Thoracic aorta (tissue), 2 donors: ENCODE measurements around the gene ZNF750. TPM values are rescaled to one million over a fixed set of nuclear protein-coding genes. Genes with fewer than 3 reads are reported as not detected.

Source experiments
- ATAC-seq: fragments of 150-250 bp; one replicate; pipeline ENCODE4 v1.8.0; 2017; ENCODE audit warnings: low read depth; ENCODE audit not compliant: insufficient number of reproducible peaks, low FRiP score
- DNase-seq: peaks from one replicate; pipeline ENCODE4 v3.0.0-alpha.2; 2020; ENCODE audit warnings: low spot score
- H3K27ac ChIP-seq, 2 donors: fragments of 200-600 bp; sonication (generic); 1 replicate in 1 of 2; 2 replicates in 1 of 2; pipeline ENCODE4 v1.5.1; 2016; ENCODE audit warnings: mild to moderate bottlenecking in 2 of 2, moderate library complexity in 2 of 2
- H3K27me3 ChIP-seq: fragments of 200-600 bp; sonication (generic); replicated peaks from 2 replicates; pipeline ENCODE4 v1.6.0; 2016; ENCODE audit warnings: mild to moderate bottlenecking; ENCODE audit not compliant: insufficient read depth
- H3K36me3 ChIP-seq: fragments of 200-600 bp; sonication (generic); one replicate; pipeline ENCODE4 v1.5.1; 2016
- H3K4me1 ChIP-seq, 2 donors: fragments of 200-600 bp; sonication (generic); 1 replicate in 1 of 2; 2 replicates in 1 of 2; pipeline versions ENCODE4 v1.5.1 to v1.6.0; 2016; ENCODE audit warnings: low read depth in 2 of 2, mild to moderate bottlenecking in 1 of 2; ENCODE audit not compliant: control insufficient read depth in 1 of 2
- H3K4me3 ChIP-seq: fragments of 200-600 bp; sonication (generic); 2 replicates; pipeline ENCODE4 v1.5.1; 2016; ENCODE audit warnings: mild to moderate bottlenecking
- H3K9me3 ChIP-seq: fragments of 200-600 bp; sonication (generic); 2 replicates; pipeline ENCODE4 v1.5.1; 2016
- total RNA-seq, 2 donors: library from RNA; depleted of rRNA; stranded (reverse); fragments of >200 nt; gene quantifications; one replicate each; pipeline versions ENCODE4 v1.1.0 to v1.2.3, GENCODE V29; 2016
- TF ChIP-seq, protein P1 (sequence below): fragments of 200-600 bp; sonication (generic); IDR thresholded peaks from one replicate; pipeline ENCODE4 v1.5.1; 2019; ENCODE audit warnings: antibody characterized with exemption

Gene ZNF750
- total RNA-seq, 2 donors from 2014 or later, result not detected

- H3K36me3 ChIP-seq, result peaks cover 15% of the 10 kb centered on the region
These were observed 27.2 kb downstream of the ZNF750 start for GRCh38 chr17:82812601-82813000.

GRCh38 chr17:82812058-82812457 is 27.8 kb downstream of the ZNF750 start:
- DNase-seq, result no peak
- Histone ChIP-seq H3K36me3 (peaks cover 15% of the 10 kb centered on the region), H3K27ac (no peak overlapping the region), H3K4me3 (no peak overlapping the region), H3K27me3 (no peaks in the 10 kb centered on the region), H3K9me3 (no peaks in the 10 kb centered on the region), H3K4me1 (peaks cover 6 to 9% of the 10 kb centered on the region in 2 donors)
- TF ChIP-seq, protein P1, sequence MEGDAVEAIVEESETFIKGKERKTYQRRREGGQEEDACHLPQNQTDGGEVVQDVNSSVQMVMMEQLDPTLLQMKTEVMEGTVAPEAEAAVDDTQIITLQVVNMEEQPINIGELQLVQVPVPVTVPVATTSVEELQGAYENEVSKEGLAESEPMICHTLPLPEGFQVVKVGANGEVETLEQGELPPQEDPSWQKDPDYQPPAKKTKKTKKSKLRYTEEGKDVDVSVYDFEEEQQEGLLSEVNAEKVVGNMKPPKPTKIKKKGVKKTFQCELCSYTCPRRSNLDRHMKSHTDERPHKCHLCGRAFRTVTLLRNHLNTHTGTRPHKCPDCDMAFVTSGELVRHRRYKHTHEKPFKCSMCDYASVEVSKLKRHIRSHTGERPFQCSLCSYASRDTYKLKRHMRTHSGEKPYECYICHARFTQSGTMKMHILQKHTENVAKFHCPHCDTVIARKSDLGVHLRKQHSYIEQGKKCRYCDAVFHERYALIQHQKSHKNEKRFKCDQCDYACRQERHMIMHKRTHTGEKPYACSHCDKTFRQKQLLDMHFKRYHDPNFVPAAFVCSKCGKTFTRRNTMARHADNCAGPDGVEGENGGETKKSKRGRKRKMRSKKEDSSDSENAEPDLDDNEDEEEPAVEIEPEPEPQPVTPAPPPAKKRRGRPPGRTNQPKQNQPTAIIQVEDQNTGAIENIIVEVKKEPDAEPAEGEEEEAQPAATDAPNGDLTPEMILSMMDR, result no peak
- no peak for ATAC-seq

More at GRCh38 chr17:82812601-82813000, 27.2 kb downstream of the ZNF750 start:
- Histone ChIP-seq H3K27me3 (no peaks in the 10 kb centered on the region), H3K9me3 (no peaks in the 10 kb centered on the region), H3K27ac (no peak overlapping the region), H3K4me1 (peaks cover 6 to 9% of the 10 kb centered on the region in 2 donors), H3K4me3 (no peak overlapping the region)
- TF ChIP-seq, protein P1, result no peak
- ATAC-seq (no peak), DNase-seq (no peak)

DNA sequence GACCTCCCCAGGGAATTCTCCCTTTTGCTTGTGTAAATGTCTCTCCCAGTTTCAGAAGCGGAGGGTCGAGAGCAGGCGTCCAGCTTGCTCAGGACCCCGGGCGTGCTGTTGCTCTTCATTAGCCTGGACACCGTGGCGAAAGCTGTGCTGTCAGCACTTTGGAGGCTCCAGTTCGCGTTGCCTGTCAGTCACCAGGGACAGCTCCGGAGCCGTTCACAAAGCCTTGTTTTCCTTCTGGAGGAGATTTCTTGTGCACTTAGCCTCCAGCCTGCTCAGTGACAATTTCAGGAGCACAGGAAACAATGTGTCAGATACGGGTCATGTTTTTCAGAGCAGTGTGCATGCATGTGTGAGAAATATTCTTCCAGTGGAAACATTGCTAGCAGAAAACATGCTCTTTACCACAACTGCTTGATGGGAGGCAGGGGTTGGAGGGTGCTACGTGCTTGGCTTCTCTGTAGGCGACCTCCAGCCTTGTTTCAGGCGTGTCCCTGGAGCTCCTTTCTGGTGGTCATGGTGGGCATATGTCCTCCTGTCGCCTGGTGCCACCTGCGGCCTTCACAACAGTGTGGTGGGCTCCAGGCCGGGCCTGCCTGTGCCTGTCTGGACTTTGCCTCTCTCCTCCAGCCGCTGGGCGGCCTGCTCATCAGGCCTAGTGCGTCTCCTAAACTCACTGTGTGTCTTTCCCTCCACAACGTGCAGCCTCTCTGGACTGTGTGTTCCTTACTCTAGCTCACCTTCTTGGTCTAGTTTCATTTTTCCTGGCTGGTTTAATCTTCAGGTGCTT is 29.0 kb downstream of the ZNF750 start:
- Histone ChIP-seq H3K27me3 (no peaks in the 10 kb centered on the region), H3K4me3 (no peak overlapping the region), H3K9me3 (no peaks in the 10 kb centered on the region), H3K27ac (no peak overlapping the region), H3K4me1 (peaks cover 6 to 9% of the 10 kb centered on the region in 2 donors), H3K36me3 (peaks cover 14% of the 10 kb centered on the region)
- TF ChIP-seq, protein P1, result no peak
- DNase-seq (no peak), ATAC-seq (no peak)

GRCh38 chr17:82808921-82809905 is 30.6 kb downstream of the ZNF750 start:
- H3K4me1 ChIP-seq, result peaks cover 6 to 9% of the 10 kb centered on the region in 2 donors
- TF ChIP-seq, protein P1, result no peak
- no peaks in the 10 kb centered on the region for H3K9me3 ChIP-seq
- peak overlapping the region in 1 of 2 donors; percentile 10 for H3K27ac ChIP-seq
- H3K36me3 ChIP-seq, result peaks cover 14% of the 10 kb centered on the region
- no peak overlapping the region for H3K4me3 ChIP-seq
- ATAC-seq, result no peak
- no peaks in the 10 kb centered on the region for H3K27me3 ChIP-seq
- no peak for DNase-seq

GRCh38 chr17:82808006-82808405 is 31.8 kb downstream of the ZNF750 start:
- H3K9me3 ChIP-seq, result no peaks in the 10 kb centered on the region
- no peak overlapping the region for H3K27ac ChIP-seq
- H3K4me1 ChIP-seq, result peaks cover 6 to 9% of the 10 kb centered on the region in 2 donors
- no peaks in the 10 kb centered on the region for H3K27me3 ChIP-seq
- H3K4me3 ChIP-seq, result no peak overlapping the region
- H3K36me3 ChIP-seq, result peaks cover 14% of the 10 kb centered on the region
- ATAC-seq (no peak), DNase-seq (no peak)
- TF ChIP-seq, protein P1, result no peak
